SU-DHL-6 (cell line): Measurements from ENCODE around the gene MAD2L1BP.

ENCODE experiments used
- H2AFZ ChIP-seq: fragments of 200-600 bp; sonication (generic); 2 replicates; pipeline ENCODE4 v1.6.1; 2014; ENCODE audit warnings: low read depth, mild to moderate bottlenecking, moderate library complexity, mixed read lengths, antibody characterized with exemption, low read length; ENCODE audit not compliant: severe bottlenecking
- H3F3A ChIP-seq: fragments of 200-600 bp; shearing (Covaris generic); 2 replicates; pipeline ENCODE4 v1.6.0; 2016; ENCODE audit warnings: antibody characterized with exemption, mild to moderate bottlenecking; ENCODE audit not compliant: insufficient read depth
- H3K27ac ChIP-seq: fragments of 200-600 bp; sonication (generic); 2 replicates; pipeline ENCODE4 v1.5.1; 2016; ENCODE audit warnings: low read depth, mild to moderate bottlenecking, low read length, moderate library complexity, mixed read lengths
- H3K27me3 ChIP-seq: fragments of 200-600 bp; sonication (generic), shearing (Covaris generic); 2 replicates; pipeline ENCODE4 v1.6.0; 2014; ENCODE audit warnings: mild to moderate bottlenecking, low read length
- H3K36me3 ChIP-seq: fragments of 200-600 bp; sonication (generic); 2 replicates; pipeline ENCODE4 v1.6.1; 2014; ENCODE audit warnings: mild to moderate bottlenecking, low read length, mixed read lengths
- H3K4me2 ChIP-seq: fragments of 300-600, 200-600 bp; shearing (Covaris generic), sonication (generic); 2 replicates; pipeline ENCODE4 v1.6.0; 2014; ENCODE audit warnings: low read length, low read depth, mild to moderate bottlenecking; ENCODE audit not compliant: poor library complexity, severe bottlenecking
- H3K4me3 ChIP-seq: fragments of 200-600 bp; sonication (generic); 2 replicates; pipeline ENCODE4 v1.5.1; 2014; ENCODE audit warnings: antibody characterized with exemption, low read length, mild to moderate bottlenecking, mixed read lengths; ENCODE audit not compliant: insufficient read depth, poor library complexity, severe bottlenecking
- H3K79me2 ChIP-seq: fragments of 200-600 bp; sonication (generic); 2 replicates; pipeline ENCODE4 v1.6.1; 2014; ENCODE audit warnings: mild to moderate bottlenecking, low read length, moderate library complexity; ENCODE audit not compliant: insufficient read depth
- H3K9ac ChIP-seq: fragments of 200-600 bp; sonication (generic); 2 replicates; pipeline ENCODE4 v1.7.0; 2014; ENCODE audit warnings: mild to moderate bottlenecking, low read length
- H3K9me2 ChIP-seq: fragments of 200-600 bp; sonication (generic); replicated peaks from 2 replicates; pipeline ENCODE4 v1.6.1; 2014; ENCODE audit warnings: low read length; ENCODE audit not compliant: insufficient read depth
- H3K9me3 ChIP-seq: fragments of 200-600 bp; sonication (generic); 2 replicates; pipeline ENCODE4 v1.6.1; 2014; ENCODE audit warnings: low read length, mixed read lengths; ENCODE audit not compliant: insufficient read depth
- H4K20me1 ChIP-seq: fragments of 200-600 bp; sonication (generic); 2 replicates; pipeline ENCODE4 v1.6.1; 2014; ENCODE audit warnings: low read depth, mild to moderate bottlenecking, antibody characterized with exemption, low read length, moderate library complexity, mixed read lengths
- EZH2phosphoT487 ChIP-seq: fragments of 200-600 bp; sonication (generic), shearing (Covaris generic); conservative IDR thresholded peaks from 2 replicates; pipeline ENCODE4 v1.6.1; 2018; ENCODE audit warnings: mild to moderate bottlenecking, antibody characterized with exemption, low read length, moderate library complexity, mixed read lengths
- TF ChIP-seq, protein P1 (sequence below): fragments of 200-600 bp; sonication (generic); IDR thresholded peaks from one replicate; pipeline ENCODE4 v1.5.1; 2017; ENCODE audit warnings: antibody characterized with exemption, mild to moderate bottlenecking, low read length, moderate library complexity; ENCODE audit not compliant: insufficient read depth, poor library complexity, severe bottlenecking

MAD2L1BP gene

DNA sequence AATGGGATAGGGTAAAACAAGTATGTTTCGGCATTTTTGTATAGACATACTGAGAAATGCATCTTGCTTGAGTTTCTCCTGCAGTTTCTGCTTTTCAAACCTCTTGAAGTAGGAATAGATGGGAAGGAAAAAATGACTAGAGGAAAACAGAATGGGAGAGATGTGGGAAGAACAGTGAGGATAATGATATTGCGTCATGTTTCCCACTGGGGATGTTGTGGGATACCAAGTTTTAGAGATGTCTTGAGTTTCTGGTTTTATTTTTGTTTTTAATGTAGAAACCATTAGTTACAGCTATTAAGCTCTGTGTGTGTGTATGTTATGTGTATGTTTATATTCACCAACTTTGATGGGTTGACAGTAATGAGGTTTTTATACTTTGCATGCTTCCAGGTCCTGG lies 35.0 kb upstream of the MAD2L1BP start:
- Histone ChIP-seq H2AFZ (no peak overlapping the region), H4K20me1 (no peaks in the 10 kb centered on the region), H3K4me2 (no peak overlapping the region), H3K79me2 (peaks cover 4% of the 10 kb centered on the region; the same call in 1 of the 2 replicates), H3K9ac (no peak overlapping the region), H3K36me3 (peaks cover 75% of the 10 kb centered on the region), H3K9me2 (no peaks in the 10 kb centered on the region), H3K4me3 (no peak overlapping the region), H3K27me3 (no peaks in the 10 kb centered on the region), H3K9me3 (no peaks in the 10 kb centered on the region), H3F3A (peaks cover 47% of the 10 kb centered on the region), H3K27ac (no peak overlapping the region)
- TF ChIP-seq, protein P1, sequence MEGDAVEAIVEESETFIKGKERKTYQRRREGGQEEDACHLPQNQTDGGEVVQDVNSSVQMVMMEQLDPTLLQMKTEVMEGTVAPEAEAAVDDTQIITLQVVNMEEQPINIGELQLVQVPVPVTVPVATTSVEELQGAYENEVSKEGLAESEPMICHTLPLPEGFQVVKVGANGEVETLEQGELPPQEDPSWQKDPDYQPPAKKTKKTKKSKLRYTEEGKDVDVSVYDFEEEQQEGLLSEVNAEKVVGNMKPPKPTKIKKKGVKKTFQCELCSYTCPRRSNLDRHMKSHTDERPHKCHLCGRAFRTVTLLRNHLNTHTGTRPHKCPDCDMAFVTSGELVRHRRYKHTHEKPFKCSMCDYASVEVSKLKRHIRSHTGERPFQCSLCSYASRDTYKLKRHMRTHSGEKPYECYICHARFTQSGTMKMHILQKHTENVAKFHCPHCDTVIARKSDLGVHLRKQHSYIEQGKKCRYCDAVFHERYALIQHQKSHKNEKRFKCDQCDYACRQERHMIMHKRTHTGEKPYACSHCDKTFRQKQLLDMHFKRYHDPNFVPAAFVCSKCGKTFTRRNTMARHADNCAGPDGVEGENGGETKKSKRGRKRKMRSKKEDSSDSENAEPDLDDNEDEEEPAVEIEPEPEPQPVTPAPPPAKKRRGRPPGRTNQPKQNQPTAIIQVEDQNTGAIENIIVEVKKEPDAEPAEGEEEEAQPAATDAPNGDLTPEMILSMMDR: no peak
- no peak for TF ChIP-seq EZH2phosphoT487

DNA sequence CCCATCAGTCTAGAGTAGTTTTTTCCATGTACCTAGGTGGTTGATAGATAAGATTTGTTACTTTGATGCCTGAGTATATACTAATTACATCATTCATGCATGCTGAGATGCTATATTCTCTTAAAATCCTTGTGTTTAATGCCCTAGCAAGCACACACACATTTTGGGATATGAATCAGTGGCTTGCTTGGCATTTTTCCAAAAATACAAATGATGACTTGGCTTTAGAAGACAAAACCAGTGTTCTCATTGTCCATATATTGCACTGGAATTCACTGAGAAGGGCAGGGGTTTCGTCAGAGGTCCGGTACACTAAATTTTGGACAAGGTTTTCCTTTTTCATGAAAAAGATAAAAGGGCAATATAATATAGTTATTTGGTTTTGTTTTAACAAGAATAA lies 31.5 kb upstream of the MAD2L1BP start:
- Histone ChIP-seq H3F3A (peaks cover 58% of the 10 kb centered on the region), H3K4me3 (no peak overlapping the region), H3K79me2 (peaks cover 9% of the 10 kb centered on the region; the same call in 1 of the 2 replicates), H3K27me3 (no peaks in the 10 kb centered on the region), H3K27ac (no peak overlapping the region), H3K9me2 (no peaks in the 10 kb centered on the region), H3K9me3 (no peaks in the 10 kb centered on the region), H3K9ac (no peak overlapping the region), H3K36me3 (peaks cover 73% of the 10 kb centered on the region), H4K20me1 (no peaks in the 10 kb centered on the region), H2AFZ (no peak overlapping the region), H3K4me2 (no peak overlapping the region)
- TF ChIP-seq EZH2phosphoT487: no peak
- TF ChIP-seq, protein P1: no peak

DNA sequence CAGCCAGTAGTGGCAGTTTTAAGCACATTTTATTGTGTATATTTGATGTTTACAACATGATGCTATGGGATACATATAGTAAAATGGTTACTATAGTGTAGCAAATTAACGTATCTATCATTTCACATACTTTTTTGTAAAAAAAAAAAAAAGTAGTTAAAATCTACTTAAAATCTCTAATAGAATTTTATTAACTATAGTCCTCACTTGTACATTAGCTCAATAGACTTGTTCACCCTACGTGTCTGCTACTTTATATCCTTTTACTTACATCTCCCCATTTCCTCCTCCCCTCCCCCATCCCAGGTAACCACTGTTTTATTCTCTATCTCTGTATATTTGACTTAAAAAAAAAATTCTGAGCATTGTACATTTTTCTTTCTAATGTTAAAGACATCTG lies 29.6 kb upstream of the MAD2L1BP start:
- Histone ChIP-seq H3K27ac (no peak overlapping the region), H3K79me2 (peaks cover 9% of the 10 kb centered on the region; the same call in 1 of the 2 replicates), H3K4me2 (no peak overlapping the region), H3K9me2 (no peaks in the 10 kb centered on the region), H3F3A (peaks cover 60% of the 10 kb centered on the region), H4K20me1 (no peaks in the 10 kb centered on the region), H3K36me3 (peaks cover 76% of the 10 kb centered on the region), H3K4me3 (no peak overlapping the region), H3K9me3 (no peaks in the 10 kb centered on the region), H3K9ac (no peak overlapping the region), H2AFZ (no peak overlapping the region), H3K27me3 (no peaks in the 10 kb centered on the region)
- TF ChIP-seq EZH2phosphoT487: no peak
- TF ChIP-seq, protein P1: no peak
